Activated CD4-positive, CD25-positive, alpha-beta regulatory T cell treated with anti-CD3 and anti-CD28 coated beads, Interleukin-2, amount 50 U/mL, for 72 hours (primary cell): ENCODE data around the gene TRPM3.
"Not testable (repeated sequence)": the region's sequence is repeated elsewhere in the genome, so short reads cannot be mapped to it uniquely, and the experiment has no call there.

Experiments
- DNase-seq: peaks from one replicate; pipeline ENCODE4 v3.0.0; 2021

Gene TRPM3

GRCh38 chr9:70811638-70812037 lies 309.8 kb downstream of the TRPM3 start:
- DNase-seq, result no peak

- no peak for DNase-seq
Measured at GRCh38 chr9:70806875-70807274, 314.5 kb downstream of the TRPM3 start.

- DNase-seq, result no peak
Measured at GRCh38 chr9:70805949-70806348, 315.5 kb downstream of the TRPM3 start.

- DNase-seq, result no peak
Measured at GRCh38 chr9:70802758-70803436, 318.5 kb downstream of the TRPM3 start.

- no peak for DNase-seq
Measured at GRCh38 chr9:70802206-70802605, 319.2 kb downstream of the TRPM3 start.

- no peak for DNase-seq
Measured at GRCh38 chr9:70801181-70801829, 320.1 kb downstream of the TRPM3 start.

- DNase-seq, result no peak
Measured at GRCh38 chr9:70798018-70798417, 323.4 kb downstream of the TRPM3 start.

GRCh38 chr9:70795841-70796240 lies 325.6 kb downstream of the TRPM3 start:
- DNase-seq, result no peak

- no peak for DNase-seq
Measured at GRCh38 chr9:70792796-70793195, 328.6 kb downstream of the TRPM3 start.

GRCh38 chr9:70791936-70792335 lies 329.5 kb downstream of the TRPM3 start:
- no peak for DNase-seq

GRCh38 chr9:70789086-70789485 lies 332.3 kb downstream of the TRPM3 start:
- DNase-seq, result no peak

GRCh38 chr9:70784456-70784855 lies 337.0 kb downstream of the TRPM3 start:
- DNase-seq, result no peak

- no peak for DNase-seq
Measured at GRCh38 chr9:70778568-70778967, 342.9 kb downstream of the TRPM3 start.

- DNase-seq, result no peak
Measured at GRCh38 chr9:70773579-70773978, 347.8 kb downstream of the TRPM3 start.

- no peak for DNase-seq
Measured at GRCh38 chr9:70772601-70773000, 348.8 kb downstream of the TRPM3 start.

- DNase-seq, result no peak
Measured at GRCh38 chr9:70765946-70766345, 355.5 kb downstream of the TRPM3 start.

GRCh38 chr9:70761139-70761670 lies 360.2 kb downstream of the TRPM3 start:
- no peak for DNase-seq

- no peak for DNase-seq
Measured at GRCh38 chr9:70760228-70760627, 361.2 kb downstream of the TRPM3 start.

- DNase-seq, result no peak
Measured at GRCh38 chr9:70753311-70753710, 368.1 kb downstream of the TRPM3 start.

- DNase-seq, result no peak
Measured at GRCh38 chr9:70749066-70749465, 372.4 kb downstream of the TRPM3 start.

GRCh38 chr9:70747261-70747718 lies 374.1 kb downstream of the TRPM3 start:
- DNase-seq, result no peak

GRCh38 chr9:70746760-70747159 lies 374.7 kb downstream of the TRPM3 start:
- DNase-seq, result no peak

- DNase-seq, result no peak
Measured at GRCh38 chr9:70746316-70746715, 375.1 kb downstream of the TRPM3 start.

GRCh38 chr9:70724794-70725193 lies 396.6 kb downstream of the TRPM3 start:
- DNase-seq, result not testable (repeated sequence)
